Naive B cell (primary cell): ENCODE results near the gene GNS. TPM values are rescaled to one million over a fixed set of nuclear protein-coding genes. Genes with fewer than 3 reads are reported as not detected.
"Not testable (repeated sequence)": the region's sequence is repeated elsewhere in the genome, so short reads cannot be mapped to it uniquely, and the experiment has no call there.

Source experiments
- ATAC-seq, 2 donors: fragments of 150-1000 bp; cut with Tn5 transposase; 2 replicates each; pipeline ENCODE4 v1.10.0; 2021; ENCODE audit warnings: low read depth in 2 of 2, mild to moderate bottlenecking in 2 of 2, moderate library complexity in 2 of 2
- DNase-seq: peaks from one replicate; pipeline ENCODE4 v3.0.0; 2022
- H3K27ac Mint-ChIP-seq, 6 donors: one replicate each; pipeline ENCODE4 v1.8.0; 2020 to 2022; ENCODE audit warnings: mild to moderate bottlenecking in 6 of 6, mixed read lengths in 6 of 6, moderate library complexity in 5 of 6, inconsistent platforms in 2 of 6
- H3K27me3 Mint-ChIP-seq, 3 donors: one replicate each; pipeline ENCODE4 v1.8.0; 2021 to 2022; ENCODE audit warnings: mixed read lengths in 3 of 3, mild to moderate bottlenecking in 1 of 3
- H3K36me3 Mint-ChIP-seq, 2 donors: one replicate each; pipeline ENCODE4 v1.8.0; 2020 to 2022; ENCODE audit warnings: mixed read lengths in 2 of 2, inconsistent platforms in 1 of 2, mild to moderate bottlenecking in 1 of 2
- H3K4me1 Mint-ChIP-seq, 3 donors: one replicate each; pipeline ENCODE4 v1.8.0; 2020 to 2022; ENCODE audit warnings: mixed read lengths in 3 of 3, inconsistent platforms in 1 of 3, mild to moderate bottlenecking in 1 of 3, moderate library complexity in 1 of 3
- H3K4me3 Mint-ChIP-seq, 8 donors: one replicate each; pipeline ENCODE4 v1.8.0; 2020 to 2022; ENCODE audit warnings: mild to moderate bottlenecking in 8 of 8, mixed read lengths in 8 of 8, moderate library complexity in 8 of 8, inconsistent platforms in 2 of 8
- H3K9me3 Mint-ChIP-seq, 7 donors: one replicate each; pipeline ENCODE4 v1.8.0; 2020 to 2022; ENCODE audit warnings: mixed read lengths in 7 of 7, mild to moderate bottlenecking in 5 of 7, inconsistent platforms in 2 of 7, moderate library complexity in 1 of 7
- polyA plus RNA-seq, 6 donors: library from polyadenylated mRNA; unstranded; fragments of 300-500 nt; fragmentation: Illumina TruSeq; gene quantifications; one replicate each; pipeline ENCODE4 v1.2.3, GENCODE V29; 2021; ENCODE audit warnings: low read depth in 6 of 6

Gene GNS
- polyA plus RNA-seq, 6 donors from 2014 or later = 22.9 to 41.5 (median 27.7) TPM

GRCh38 chr12:64695550-64695949 lies 63.7 kb downstream of the GNS start:
- Mint-ChIP-seq H3K27ac (peak overlapping the region in 5 of 6 donors; percentile 10 to 73 (median 71)), H3K4me3 (no peak overlapping the region), H3K9me3 (no peaks in the 10 kb centered on the region), H3K4me1 (peaks cover 12 to 22% (median 17%) of the 10 kb centered on the region in 3 donors), H3K36me3 (peaks cover 17 to 26% of the 10 kb centered on the region in 2 donors), H3K27me3 (no peaks in the 10 kb centered on the region)
- no peak for DNase-seq
- ATAC-seq = no peak

GRCh38 chr12:64694130-64695040 lies 64.8 kb downstream of the GNS start:
- Mint-ChIP-seq H3K36me3 (peaks cover 12 to 26% of the 10 kb centered on the region in 2 donors), H3K4me3 (no peak overlapping the region), H3K4me1 (peaks cover 10 to 17% (median 16%) of the 10 kb centered on the region in 3 donors), H3K27ac (peak overlapping the region; percentile 3 to 87 (median 30)), H3K27me3 (no peaks in the 10 kb centered on the region), H3K9me3 (no peaks in the 10 kb centered on the region)
- DNase-seq (no peak), ATAC-seq (no peak)

GRCh38 chr12:64691795-64692583 lies 67.2 kb downstream of the GNS start:
- ATAC-seq (no peak), DNase-seq (no peak)
- Mint-ChIP-seq H3K27me3 (no peaks in the 10 kb centered on the region), H3K9me3 (no peaks in the 10 kb centered on the region), H3K4me3 (no peak overlapping the region), H3K36me3 (peaks cover 12 to 26% of the 10 kb centered on the region in 2 donors), H3K4me1 (peaks cover 11 to 26% (median 20%) of the 10 kb centered on the region in 3 donors), H3K27ac (peak overlapping the region in 4 of 6 donors; percentile 25 to 80 (median 75))

- Mint-ChIP-seq H3K27me3 (no peaks in the 10 kb centered on the region), H3K4me3 (no peak overlapping the region), H3K9me3 (no peaks in the 10 kb centered on the region), H3K4me1 (peaks cover 11 to 26% (median 20%) of the 10 kb centered on the region in 3 donors), H3K36me3 (peaks cover 12 to 26% of the 10 kb centered on the region in 2 donors), H3K27ac (peak overlapping the region in 4 of 6 donors; percentile 44 to 89 (median 76))
- DNase-seq (no peak), ATAC-seq (no peak)
Measured at GRCh38 chr12:64691227-64691794, 67.9 kb downstream of the GNS start.

GRCh38 chr12:64690236-64690635 lies 69.0 kb downstream of the GNS start:
- H3K9me3 Mint-ChIP-seq, DNase-seq, ATAC-seq, H3K4me3 Mint-ChIP-seq, H3K27me3 Mint-ChIP-seq, H3K27ac Mint-ChIP-seq: not testable (repeated sequence)
- H3K4me1 Mint-ChIP-seq = peaks cover 16 to 26% (median 20%) of the 10 kb centered on the region in 3 donors
- peaks cover 20 to 22% of the 10 kb centered on the region in 2 donors for H3K36me3 Mint-ChIP-seq

- Mint-ChIP-seq H3K4me1 (peaks cover 18 to 30% (median 27%) of the 10 kb centered on the region in 3 donors), H3K27me3 (no peaks in the 10 kb centered on the region), H3K4me3 (no peak overlapping the region), H3K36me3 (peaks cover 11 to 21% of the 10 kb centered on the region in 2 donors), H3K27ac (peak overlapping the region in 2 of 6 donors; percentile 56 to 86), H3K9me3 (no peaks in the 10 kb centered on the region)
- no peak for ATAC-seq
- no peak for DNase-seq
Measured at GRCh38 chr12:64688715-64689114, 70.5 kb downstream of the GNS start.

- no peak for ATAC-seq
- no peaks in the 10 kb centered on the region for H3K27me3 Mint-ChIP-seq
- peaks cover 9 to 21% of the 10 kb centered on the region in 2 donors for H3K36me3 Mint-ChIP-seq
- H3K4me1 Mint-ChIP-seq = peaks cover 23 to 35% (median 32%) of the 10 kb centered on the region in 3 donors
- no peaks in the 10 kb centered on the region for H3K9me3 Mint-ChIP-seq
- no peak overlapping the region for H3K4me3 Mint-ChIP-seq
- H3K27ac Mint-ChIP-seq = peak overlapping the region in 4 of 6 donors; percentile 51 to 86 (median 68)
- no peak for DNase-seq
Measured at GRCh38 chr12:64688219-64688618, 71.0 kb downstream of the GNS start.

- Mint-ChIP-seq H3K27me3 (no peaks in the 10 kb centered on the region), H3K4me3 (no peak overlapping the region), H3K36me3 (peaks cover 9 to 21% of the 10 kb centered on the region in 2 donors), H3K9me3 (no peaks in the 10 kb centered on the region), H3K4me1 (peaks cover 27 to 39% (median 36%) of the 10 kb centered on the region in 3 donors), H3K27ac (peak overlapping the region in 5 of 6 donors; percentile 51 to 86 (median 80))
- DNase-seq (no peak), ATAC-seq (no peak)
Measured at GRCh38 chr12:64687816-64688215, 71.4 kb downstream of the GNS start.

- DNase-seq = no peak
- ATAC-seq = no peak
- Mint-ChIP-seq H3K27me3 (no peaks in the 10 kb centered on the region), H3K4me1 (peaks cover 37 to 56% (median 44%) of the 10 kb centered on the region in 3 donors), H3K36me3 (peaks cover 0 to 13% of the 10 kb centered on the region in 2 donors), H3K9me3 (no peaks in the 10 kb centered on the region), H3K4me3 (no peak overlapping the region), H3K27ac (peak overlapping the region in 1 of 6 donors; percentile 24)
Measured at GRCh38 chr12:64685605-64686004, 73.6 kb downstream of the GNS start.

- peak overlapping the region in 3 of 6 donors; percentile 24 to 67 (median 38) for H3K27ac Mint-ChIP-seq
- peaks cover 0 to 13% of the 10 kb centered on the region in 2 donors for H3K36me3 Mint-ChIP-seq
- H3K27me3 Mint-ChIP-seq = no peaks in the 10 kb centered on the region
- peaks cover 38 to 61% (median 49%) of the 10 kb centered on the region in 3 donors for H3K4me1 Mint-ChIP-seq
- ATAC-seq = no peak
- H3K4me3 Mint-ChIP-seq = no peak overlapping the region
- no peak for DNase-seq
- no peaks in the 10 kb centered on the region for H3K9me3 Mint-ChIP-seq
Measured at GRCh38 chr12:64685050-64685449, 74.2 kb downstream of the GNS start.

- DNase-seq (no peak), ATAC-seq (no peak)
- Mint-ChIP-seq H3K27me3 (no peaks in the 10 kb centered on the region), H3K4me1 (peaks cover 42 to 72% (median 55%) of the 10 kb centered on the region in 3 donors), H3K27ac (peak overlapping the region; percentile 57 to 91 (median 70)), H3K9me3 (no peaks in the 10 kb centered on the region), H3K4me3 (peak overlapping the region in 1 of 8 donors; percentile 25), H3K36me3 (peaks cover 0 to 13% of the 10 kb centered on the region in 2 donors)
Measured at GRCh38 chr12:64683816-64684543, 75.2 kb downstream of the GNS start.

- DNase-seq = no peak
- peaks cover 0 to 12% of the 10 kb centered on the region in 2 donors for H3K36me3 Mint-ChIP-seq
- no peaks in the 10 kb centered on the region for H3K9me3 Mint-ChIP-seq
- H3K27ac Mint-ChIP-seq = peak overlapping the region; percentile 18 to 82 (median 57)
- peaks cover 39 to 75% (median 49%) of the 10 kb centered on the region in 3 donors for H3K4me1 Mint-ChIP-seq
- H3K4me3 Mint-ChIP-seq = peak overlapping the region in 3 of 8 donors; percentile 13 to 71 (median 16)
- H3K27me3 Mint-ChIP-seq = no peaks in the 10 kb centered on the region
- no peak for ATAC-seq
Measured at GRCh38 chr12:64682572-64683277, 76.5 kb downstream of the GNS start.
